HG02884 (cell line): Measurements from ENCODE around the gene DDX51.

ENCODE experiments used
- ATAC-seq: cut with Tn5 transposase; IDR thresholded peaks from one replicate; pipeline ENCODE4 v1.9.1; 2021; ENCODE audit warnings: mild to moderate bottlenecking, moderate library complexity; ENCODE audit not compliant: unreplicated experiment

DDX51 gene, protein sequence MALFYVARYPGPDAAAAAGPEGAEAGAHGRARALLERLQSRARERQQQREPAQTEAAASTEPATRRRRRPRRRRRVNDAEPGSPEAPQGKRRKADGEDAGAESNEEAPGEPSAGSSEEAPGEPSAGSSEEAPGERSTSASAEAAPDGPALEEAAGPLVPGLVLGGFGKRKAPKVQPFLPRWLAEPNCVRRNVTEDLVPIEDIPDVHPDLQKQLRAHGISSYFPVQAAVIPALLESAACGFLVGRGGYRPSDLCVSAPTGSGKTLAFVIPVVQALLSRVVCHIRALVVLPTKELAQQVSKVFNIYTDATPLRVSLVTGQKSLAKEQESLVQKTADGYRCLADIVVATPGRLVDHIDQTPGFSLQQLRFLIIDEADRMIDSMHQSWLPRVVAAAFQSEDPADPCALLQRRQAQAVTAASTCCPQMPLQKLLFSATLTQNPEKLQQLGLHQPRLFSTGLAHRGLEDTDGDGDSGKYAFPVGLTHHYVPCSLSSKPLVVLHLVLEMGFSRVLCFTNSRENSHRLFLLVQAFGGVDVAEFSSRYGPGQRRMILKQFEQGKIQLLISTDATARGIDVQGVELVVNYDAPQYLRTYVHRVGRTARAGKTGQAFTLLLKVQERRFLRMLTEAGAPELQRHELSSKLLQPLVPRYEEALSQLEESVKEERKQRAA

DNA sequence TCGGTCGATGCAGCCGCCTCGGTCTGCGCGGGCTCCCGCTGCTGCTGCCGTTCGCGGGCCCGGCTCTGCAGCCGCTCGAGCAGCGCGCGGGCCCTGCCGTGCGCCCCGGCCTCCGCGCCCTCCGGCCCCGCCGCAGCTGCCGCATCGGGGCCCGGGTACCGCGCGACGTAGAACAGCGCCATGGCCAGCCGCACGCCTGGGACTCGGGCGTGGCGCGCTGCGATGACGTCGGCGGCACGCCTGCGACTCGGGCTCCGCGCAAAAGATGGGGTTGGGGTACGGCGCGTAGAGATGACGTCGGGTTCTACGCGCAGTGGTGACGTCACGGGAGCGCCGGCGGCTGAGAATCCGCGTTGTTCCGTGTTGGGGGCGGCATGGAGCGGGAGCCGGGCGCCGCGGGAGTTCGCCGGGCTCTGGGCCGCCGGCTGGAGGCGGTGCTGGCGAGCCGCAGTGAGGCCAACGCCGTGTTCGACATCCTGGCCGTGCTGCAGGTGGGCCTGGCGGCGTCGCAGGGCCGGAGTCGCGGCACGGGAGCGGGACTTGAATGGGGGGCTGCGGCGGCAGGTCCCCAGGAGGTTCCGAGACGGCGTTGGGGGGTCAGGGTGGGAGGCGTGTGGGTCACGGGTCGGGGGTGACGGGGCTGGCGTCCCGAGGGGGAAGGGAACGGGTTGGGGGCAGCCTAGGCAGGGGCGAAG is at the start of gene DDX51, which contains the start of gene NOC4L:
DDX51 (minus strand) TSS at position 205 of the 695 bp plus-strand sequence; CDS start at position 182, 23 bp downstream.
NOC4L (plus strand) TSS at position 343 of the 695 bp plus-strand sequence; CDS start at position 375, 32 bp downstream.
- ATAC-seq = peak; percentile 78

DNA sequence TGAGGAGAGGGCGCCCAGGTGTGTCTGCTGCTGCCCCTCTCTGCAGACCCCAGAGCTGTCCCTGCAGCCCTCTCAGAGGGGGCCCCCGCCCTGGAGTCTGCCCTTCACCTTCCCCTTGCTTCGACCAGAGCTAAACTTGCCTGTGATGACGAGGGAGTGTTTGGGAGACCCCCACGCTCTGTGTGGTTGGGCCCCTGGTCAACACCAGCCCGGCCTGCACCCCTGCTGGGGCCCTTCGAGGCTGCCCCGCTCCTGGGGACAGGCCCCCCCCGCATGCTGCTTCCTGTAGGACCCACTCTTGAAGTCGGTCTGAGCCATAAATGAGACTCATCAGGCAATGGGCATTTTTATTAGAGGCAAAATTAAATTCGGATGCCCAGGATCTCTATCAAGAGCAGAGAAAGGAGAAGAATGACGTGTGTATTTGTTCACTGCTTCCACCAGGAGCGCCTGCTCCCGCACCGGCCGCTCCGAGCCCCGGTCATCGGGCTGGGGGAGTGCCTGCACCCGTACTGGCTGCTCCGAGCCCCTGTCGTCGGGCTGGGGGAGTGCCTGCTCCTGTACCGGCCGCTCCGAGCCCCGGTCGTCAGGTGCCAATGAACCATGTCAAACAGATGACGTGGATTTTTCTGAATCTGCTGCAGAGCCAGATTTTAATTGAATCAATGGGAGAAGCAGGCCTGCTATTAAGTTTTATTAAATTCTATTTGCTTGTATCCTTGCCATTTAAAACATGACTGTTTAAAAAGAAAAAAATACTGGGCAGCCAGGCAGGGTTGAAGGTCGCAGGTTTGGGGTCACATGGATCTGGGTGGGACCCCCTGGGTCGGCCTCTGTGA is 47.8 kb upstream of the DDX51 start:
- no peak for ATAC-seq

DNA sequence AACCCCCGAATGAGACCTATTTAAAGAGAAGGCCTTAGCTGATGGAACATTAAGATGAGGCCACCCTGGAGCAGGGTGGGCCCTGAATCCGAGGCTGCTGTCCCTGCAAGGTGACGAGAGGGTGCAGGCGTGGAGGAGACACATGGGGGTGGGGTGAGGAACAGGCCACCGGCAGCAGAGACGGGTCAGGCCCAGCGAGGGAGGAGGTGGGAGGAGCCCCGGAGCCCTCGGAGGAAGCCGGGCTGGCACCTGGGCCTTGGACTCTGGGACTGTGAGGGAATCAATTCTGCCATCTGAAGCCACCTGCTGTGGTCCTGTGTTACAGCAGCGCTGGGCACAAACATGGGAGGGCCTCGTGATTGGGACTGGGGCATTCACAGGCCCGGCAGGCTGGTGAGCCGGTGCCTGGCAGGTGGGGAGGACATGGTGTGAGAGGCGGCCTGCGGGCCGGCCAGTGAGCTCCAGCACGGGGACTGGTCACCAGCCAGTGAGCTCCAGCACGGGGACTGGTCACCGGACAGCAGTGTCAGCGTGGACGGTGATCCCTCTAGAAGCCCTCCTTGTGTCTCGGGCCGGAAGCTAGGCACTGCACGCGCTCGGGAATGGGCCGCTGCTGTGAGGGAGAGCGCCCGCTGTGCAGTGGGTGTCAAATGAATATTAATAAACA is 46.8 kb upstream of the DDX51 start:
- ATAC-seq = no peak

DNA sequence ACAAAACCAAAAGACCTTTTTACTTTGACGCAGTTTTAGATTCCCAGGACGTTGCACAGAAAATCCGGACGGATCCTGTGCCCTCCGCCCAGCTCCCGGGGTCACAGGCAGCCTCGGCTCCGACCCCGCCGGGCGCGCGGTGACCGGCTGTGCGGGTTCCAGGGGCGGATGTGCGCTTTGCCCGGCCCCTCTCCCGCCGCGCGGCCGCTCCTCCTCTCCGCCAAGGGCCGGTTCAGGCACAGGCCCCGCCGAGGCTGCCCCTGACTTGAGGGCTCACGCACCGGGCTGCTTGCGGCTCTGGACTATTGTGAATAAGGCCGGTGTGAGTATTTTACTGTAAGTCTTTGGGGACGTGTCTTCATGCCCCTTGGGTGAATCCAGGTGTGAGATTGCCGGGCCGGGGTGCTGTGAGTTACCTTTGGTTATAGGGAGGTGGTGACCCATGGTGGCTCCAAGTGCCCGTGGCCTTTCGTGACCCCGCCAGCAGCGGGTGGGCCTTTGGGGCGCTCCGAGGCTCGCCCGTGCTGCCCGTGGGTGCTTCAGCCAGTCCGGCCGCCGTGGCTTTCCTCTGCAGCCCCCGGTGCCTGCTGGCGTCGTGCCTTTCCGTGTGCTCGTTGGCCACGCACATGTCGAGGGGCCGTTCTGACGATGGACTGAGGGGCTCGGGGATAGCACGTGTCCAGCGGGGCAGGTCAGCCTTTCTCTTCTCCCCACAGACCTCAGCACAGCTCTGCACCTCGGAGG is 46.1 kb upstream of the DDX51 start:
- ATAC-seq = no peak

DNA sequence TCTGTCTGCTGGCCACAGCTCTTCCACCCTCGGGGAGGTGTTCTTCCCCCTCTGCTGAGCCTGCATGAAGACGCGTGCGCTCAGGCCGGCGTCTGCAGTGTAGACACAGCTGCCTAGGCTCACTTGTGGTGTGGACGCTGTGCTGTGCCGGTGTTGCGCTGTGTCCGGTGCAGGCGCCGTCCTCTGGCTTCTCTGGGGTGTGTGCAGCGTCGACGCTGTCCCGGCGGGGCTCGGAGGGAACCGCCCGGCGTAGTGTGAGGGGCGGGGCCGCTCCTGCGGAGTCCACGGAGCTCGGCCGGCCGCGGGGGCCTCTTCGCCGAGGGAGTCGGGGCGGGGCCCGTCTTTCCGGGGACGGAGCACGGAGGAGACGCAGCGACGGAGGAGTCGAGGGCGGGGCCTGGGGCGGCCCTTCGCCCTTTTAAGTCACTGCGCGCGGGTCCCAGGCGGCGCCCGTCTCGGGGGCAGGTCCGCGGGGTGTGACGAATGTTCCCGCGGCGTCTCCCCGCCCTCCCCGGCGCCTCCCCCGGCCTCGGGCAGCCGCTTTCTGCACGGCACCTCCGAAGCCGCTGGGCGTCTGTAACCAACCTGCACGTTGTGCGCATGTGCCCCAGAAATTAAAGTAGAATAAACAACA is 45.4 kb upstream of the DDX51 start:
- ATAC-seq = peak; percentile 89

DNA sequence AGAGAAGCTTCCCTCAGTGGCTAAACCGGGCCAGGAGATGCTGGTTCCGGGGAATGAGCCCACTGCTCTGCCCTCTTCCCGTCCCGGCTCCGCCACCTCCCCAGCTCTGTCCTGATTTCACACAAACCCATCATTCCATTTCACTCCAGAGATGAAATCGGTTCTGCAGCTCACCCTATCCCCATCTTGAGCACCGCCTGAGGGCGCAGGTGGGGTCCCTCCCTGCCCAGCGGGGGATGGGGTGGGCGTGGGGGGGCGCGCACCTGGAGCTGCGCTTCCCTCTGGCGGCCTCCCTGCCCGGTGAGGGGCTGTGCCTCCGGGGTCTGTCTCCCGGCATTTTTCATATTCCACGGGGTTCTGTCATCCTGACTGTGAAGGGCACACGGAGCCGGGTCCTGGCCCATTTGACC is 44.8 kb upstream of the DDX51 start:
- ATAC-seq = no peak

DNA sequence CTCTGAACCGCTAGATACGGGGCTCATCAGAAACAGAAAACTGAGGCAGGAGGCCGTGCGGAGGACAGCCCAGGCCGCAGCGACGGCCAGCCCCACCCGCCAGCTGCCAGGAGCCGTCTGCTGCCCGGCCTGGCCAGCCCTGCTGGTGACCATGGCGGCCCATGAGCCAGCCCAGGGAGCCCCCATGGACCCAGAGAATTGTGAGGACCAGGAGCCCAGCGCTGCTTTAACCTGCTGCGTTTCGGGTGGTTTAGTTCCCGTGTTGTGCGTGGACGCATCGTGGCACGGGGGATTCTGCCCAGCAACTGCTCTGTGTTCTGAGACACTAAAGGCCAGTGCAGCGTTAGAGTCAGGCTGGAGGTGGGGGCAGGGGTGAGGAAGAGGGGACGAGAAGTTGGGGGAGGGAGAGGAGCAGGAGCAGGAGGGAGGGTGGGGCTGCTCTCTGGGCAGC is 44.4 kb upstream of the DDX51 start:
- no peak for ATAC-seq

DNA sequence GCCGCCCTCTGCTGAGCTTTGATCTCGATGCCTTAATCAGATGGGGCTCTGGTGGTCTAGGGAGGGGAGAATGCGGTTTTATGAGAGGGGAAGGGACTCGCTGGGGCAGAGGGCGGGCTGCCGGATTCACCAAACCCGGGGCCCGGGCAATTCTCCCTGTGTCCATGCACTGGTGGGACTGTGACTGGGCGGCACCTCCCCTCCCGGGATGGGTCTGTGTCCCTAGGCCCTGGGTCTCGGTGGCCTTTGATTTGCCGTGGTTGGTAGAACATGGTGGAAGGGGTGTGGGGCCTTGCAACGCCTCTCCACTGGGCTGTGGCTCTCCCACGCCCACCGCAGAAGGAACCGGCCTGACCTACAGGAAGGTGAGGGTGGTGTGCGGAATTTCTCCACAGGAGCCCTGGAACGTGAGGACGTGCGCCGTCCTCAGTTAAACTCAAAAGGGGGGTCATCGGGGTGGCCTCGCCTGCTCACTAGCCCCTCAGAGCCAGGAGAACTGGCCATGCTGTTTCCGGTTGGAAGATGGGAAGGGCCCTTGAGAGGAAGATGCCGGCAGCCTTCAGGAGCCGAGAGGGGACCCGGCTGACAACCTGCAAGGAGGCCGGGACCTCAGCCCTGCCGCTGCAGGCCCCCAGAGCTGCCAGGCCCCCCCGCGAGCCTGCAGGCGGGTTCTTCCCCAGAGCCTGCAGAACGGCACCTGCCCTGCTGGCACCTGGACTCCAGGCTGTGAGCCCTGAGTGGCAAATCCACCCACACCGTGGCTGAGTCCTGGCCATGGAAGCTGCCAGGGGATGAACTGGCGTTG is 43.7 kb upstream of the DDX51 start:
- ATAC-seq = no peak

DNA sequence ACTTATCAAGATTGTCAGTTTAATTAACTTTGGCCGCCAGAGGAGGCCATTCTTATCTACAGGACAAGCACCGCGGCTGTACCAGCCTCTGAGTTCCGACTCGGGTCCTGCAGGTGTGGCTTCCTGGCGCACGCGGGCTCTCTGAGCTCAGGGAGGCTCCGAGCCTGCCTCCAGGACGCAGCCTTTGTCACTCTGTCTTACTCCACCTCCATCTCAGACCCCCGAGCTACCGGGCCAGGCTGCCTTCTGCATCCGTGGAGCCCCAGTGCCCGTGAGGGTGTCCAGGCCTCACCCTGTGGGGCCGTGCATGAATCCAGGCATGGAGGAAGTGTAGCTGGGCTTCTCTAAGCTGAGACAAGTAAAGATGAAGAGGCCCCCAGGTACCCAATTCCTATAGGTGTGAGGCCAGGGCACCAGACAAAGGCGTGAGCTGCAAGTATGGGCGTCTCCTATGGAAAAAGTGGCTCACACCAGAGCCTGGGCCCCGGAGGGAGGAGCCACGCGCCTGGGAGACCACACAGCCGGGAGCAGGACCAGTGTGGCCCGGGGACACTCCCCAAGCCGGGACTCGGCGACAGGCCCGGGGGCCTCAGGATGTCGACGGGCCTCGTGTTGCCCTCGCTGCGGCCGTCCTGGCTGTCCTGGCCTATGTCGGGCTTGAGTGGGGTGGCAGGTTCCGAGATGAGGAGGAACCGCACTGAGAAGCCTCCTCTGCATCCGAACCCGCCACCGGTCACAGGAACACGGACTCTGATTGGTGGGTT is 42.9 kb upstream of the DDX51 start:
- ATAC-seq = no peak

DNA sequence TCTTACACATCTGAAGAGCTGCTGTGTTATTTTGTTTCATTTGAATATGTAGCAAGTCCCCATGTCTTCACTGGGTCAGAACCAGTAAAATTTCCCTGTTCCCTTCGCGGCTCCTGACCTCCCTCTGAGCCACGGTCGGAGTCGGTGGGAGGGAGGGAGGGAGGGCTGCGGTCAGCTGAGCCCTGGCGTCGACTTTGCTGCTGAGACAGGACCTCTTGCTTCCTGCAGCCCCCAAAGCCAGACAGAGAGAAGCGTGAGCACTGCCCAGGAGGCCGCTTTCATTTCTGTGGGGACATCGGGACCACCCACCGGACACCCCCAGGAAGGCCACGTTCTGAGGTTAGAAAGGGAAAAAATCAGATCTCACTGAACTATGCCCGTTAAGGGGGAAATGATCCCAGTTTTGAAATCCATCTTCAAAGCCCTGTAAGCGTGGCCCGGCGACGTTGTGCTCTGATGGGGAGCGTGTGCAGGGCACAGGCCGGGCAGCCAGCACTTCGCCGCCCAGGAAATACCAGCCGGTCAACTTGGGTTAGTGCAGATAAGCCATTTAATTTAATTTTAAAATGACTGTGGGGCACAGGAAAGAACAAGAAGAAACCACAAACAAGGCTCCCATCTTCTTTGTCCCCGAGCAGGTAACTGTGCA is 42.2 kb upstream of the DDX51 start:
- ATAC-seq = no peak

DNA sequence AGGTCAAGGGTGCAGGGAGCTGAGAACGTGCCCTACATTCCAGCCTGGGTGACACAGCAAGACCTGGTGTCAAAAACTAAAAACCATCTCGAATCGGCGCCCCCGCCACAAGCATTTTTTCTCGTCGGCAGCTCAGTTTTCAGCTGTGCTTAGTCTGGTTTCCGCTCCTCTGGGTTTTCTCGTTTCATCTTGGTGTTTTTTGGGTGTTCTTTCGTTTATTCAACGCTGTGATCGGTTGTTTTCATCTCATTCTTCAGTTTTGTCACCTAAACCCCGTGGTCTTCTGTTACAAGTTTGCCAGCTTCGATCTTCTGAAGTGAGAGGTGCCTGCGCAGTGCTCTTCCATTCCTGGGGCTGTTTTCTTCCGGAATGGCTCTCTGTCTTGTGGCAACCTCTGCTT is 41.6 kb upstream of the DDX51 start:
- no peak for ATAC-seq

DNA sequence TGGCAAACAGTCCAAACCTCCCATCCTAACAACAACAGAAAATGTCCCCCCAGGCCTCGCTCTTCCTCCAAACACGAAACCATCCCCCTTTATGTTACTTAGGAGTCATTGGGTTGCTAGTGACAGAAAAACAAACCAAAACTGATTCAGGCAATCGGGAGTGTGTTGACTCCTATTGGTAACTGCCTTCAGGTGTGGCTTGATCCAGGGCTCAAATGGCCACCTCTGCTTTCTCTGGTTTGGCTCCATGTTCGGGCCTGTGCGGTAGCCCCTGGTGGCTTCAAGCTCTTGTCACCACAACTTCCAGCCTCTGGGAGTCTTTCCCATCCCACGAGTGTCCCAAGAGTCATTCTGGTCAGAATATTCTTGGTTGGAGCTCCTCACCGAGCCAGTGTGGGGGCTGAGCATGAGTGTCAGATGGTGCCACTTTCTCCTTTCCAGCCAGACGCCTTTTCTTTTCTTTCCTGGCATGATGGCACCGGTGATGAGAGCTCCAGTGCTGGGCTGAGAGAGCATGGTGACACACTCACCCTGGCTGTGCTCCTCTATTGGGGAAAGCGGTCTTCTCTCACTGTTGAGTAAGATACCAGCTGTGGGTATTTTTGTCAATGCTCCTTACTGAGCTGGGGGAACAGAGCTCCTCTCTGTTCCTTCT is 38.7 kb upstream of the DDX51 start:
- no peak for ATAC-seq

DNA sequence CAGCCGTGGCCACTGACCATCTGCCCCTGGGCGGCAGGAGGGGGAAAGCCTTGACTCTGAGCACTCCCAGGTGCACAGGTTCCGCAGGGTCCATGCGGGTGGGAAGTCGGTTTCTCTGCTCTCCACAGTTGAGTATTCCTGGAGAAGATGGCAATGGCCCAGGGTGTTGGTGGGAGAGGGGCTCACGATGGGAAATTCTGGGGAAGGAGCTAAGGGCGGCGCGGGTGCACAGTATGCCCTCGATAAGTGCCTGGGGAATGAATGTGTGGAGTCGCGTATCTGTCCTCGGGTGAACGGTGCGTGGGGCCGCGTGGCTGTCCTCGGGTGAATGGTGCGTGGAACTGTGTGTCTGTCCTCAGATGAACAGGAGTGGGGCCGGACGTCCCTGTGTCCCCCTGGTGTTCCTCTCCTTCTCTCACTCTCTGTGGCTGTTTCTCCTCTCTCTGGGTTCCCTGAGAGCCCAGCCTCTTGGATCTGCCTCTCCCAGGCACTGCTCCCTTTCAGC is 38.1 kb upstream of the DDX51 start:
- ATAC-seq = no peak

DNA sequence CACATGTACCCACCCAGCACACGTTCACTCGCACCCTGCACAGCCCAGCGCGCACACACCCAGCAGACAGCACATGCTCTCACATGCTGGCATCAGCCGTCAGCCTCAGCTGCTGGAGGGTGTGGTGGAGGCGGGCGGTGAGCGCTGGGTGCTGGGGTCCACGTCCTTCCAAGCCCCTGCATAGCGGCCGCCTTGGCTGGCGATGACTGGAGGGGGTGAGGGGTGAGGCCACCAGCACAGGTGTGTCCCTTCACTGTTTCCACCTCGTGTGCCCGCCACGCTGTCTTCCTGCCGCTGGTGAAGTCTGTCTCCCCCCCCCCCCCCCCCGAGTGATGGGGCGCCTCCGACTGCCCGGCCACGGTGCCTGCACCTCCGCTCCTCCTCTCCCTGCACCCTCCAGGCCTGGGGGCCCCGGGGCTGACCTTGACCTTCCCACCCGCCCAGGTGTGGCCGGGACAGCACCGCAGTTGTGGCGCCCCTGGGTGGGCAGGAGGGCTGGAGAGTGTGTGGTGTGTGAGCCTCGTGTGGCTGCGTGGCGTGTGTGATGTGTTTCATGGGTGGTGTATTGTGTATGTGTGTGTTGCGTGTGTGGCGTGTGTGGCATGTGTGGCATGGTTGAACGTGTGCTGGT is 37.6 kb upstream of the DDX51 start:
- ATAC-seq = no peak

DNA sequence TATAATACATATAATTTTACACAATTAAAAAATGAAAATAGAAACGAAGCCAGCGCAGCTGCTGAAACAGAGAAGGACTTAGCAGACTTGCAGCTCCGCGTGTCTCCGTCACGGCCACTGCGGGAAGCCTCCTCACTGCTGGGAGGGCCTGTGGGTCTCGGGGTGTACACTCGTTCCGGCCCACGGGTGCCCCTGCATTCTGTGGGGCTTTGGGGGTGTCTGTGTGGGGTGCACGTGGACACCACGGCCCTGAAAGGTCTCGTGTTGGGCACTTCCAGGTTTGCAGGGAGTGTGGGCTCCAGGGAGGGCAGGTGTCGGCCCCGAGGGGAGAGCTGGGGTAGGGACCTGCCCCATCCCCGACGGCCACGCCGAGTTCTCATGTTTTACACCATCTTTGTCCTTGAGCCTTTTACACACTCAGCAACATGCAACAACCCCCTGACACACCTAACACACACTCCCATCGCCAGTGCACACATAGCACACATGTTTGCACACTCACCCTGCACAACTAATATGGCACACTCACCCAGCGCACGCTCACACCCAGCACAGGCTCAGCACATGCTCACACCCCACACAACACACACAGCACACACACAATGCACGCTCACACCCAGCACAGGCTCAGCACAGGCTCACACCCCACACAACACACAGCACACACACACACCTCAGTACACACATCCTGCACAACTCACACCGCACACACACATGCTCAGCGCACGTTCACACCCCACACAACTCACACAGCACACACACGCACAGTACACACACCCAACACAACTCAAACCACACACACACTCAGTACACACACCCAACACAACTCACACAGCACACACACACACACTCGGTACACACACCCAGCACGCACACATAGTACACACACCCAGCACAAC is 36.8 kb upstream of the DDX51 start:
- no peak for ATAC-seq
